Measurements from ENCODE around the gene POLR2E.

GRCh38 chr19:1122972-1123363, 27.8 kb upstream of the POLR2E start:
- TF ChIP-seq CTCF (optimal IDR thresholded peaks at IDR 0.05 in 1 of 3, IDR thresholded peaks at IDR 0.05 in 1 of 3, conservative IDR thresholded peaks at IDR 0.05 in 1 of 3; ENCODE audit: extremely low read depth in 1 of 3, insufficient read depth in 2 of 3, low read length in 3 of 3) (no peak), EZH2 (IDR thresholded peaks at IDR 0.05; ENCODE audit: low read length) (no peak)
